SK-N-SH (cell line): ENCODE measurements around the gene CACNA2D4.

ENCODE experiments used
- TEAD4 ChIP-seq: IDR thresholded peaks from 2 replicates; pipeline ENCODE4 v1.4.0; 2012; ENCODE audit warnings: mild to moderate bottlenecking, borderline replicate concordance; ENCODE audit not compliant: insufficient read depth
- TF ChIP-seq, protein P1 (sequence below): fragments of 200-600 bp; sonication (generic); IDR thresholded peaks from 2 replicates; pipeline ENCODE4 v1.6.1; 2017; ENCODE audit warnings: antibody characterized with exemption, mild to moderate bottlenecking, moderate library complexity

DNA sequence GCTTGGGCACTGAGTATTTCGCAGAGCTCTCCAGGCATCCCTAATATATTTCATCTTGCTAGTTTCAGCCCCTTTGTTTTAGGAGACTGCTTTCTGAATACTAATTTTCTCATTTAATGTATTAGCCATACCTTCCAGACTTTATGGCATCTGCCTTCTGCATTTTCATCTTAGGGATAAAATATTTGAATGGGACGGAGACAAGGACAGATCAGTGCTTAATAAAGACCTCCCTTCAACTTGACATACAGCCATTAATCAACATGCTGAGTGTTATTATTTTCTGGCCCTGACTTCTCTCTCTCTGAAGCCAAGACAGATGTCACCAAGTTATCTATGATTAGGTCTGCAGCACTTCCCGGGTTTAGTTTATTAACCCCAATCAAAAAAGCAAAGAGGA is 42.4 kb downstream of the CACNA2D4 start:
- no peak for TF ChIP-seq TEAD4
- TF ChIP-seq, protein P1, sequence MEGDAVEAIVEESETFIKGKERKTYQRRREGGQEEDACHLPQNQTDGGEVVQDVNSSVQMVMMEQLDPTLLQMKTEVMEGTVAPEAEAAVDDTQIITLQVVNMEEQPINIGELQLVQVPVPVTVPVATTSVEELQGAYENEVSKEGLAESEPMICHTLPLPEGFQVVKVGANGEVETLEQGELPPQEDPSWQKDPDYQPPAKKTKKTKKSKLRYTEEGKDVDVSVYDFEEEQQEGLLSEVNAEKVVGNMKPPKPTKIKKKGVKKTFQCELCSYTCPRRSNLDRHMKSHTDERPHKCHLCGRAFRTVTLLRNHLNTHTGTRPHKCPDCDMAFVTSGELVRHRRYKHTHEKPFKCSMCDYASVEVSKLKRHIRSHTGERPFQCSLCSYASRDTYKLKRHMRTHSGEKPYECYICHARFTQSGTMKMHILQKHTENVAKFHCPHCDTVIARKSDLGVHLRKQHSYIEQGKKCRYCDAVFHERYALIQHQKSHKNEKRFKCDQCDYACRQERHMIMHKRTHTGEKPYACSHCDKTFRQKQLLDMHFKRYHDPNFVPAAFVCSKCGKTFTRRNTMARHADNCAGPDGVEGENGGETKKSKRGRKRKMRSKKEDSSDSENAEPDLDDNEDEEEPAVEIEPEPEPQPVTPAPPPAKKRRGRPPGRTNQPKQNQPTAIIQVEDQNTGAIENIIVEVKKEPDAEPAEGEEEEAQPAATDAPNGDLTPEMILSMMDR = no peak
